Stimulated activated CD8-positive, alpha-beta memory T cell treated with anti-CD3 and anti-CD28 coated beads, Interleukin-7, amount 100 ng/mL, for 4 hours (primary cell): ENCODE results near the gene KIF6.
"Not testable (repeated sequence)": the region's sequence is repeated elsewhere in the genome, so short reads cannot be mapped to it uniquely, and the experiment has no call there.

Source experiments
- DNase-seq, 2 donors: peaks; one replicate each; pipeline ENCODE4 v3.0.0-alpha.2; 2020; ENCODE audit warnings: low read depth in 2 of 2

The KIF6 gene

DNA sequence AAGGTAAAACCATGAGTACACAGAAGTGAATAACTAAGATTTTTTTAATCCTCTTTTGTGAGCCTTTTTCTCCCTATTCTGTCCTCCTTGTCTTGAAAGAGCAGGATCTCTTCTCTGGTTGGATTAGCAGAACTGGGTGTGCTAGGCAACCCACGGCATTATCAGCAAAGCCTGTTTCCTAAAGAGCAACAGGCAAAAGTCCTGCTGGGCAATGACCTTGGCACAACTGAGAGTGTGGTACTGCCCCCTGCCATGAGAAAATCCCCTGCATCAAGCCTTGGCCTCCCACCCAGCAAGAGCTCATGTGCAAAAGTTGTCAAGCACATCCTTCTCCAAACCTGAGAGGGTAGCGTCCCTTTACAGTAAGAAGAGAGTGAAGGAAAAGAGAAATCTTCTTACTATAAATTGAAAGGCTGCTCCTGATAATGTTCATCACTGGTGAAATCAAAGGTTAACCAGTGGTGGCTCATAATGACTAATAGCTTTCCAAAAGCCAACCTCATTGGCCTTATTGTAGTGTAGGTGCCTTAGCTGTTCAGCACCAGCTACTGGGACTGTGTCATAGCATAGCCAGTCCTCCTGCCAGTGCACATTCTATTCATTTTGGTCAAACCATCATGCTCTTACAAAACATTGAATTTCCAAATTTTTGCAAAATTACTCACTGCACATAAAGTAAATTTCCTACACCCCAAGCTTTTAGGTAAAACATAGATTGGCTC is 17.1 kb downstream of the KIF6 start:
- no peak for DNase-seq

DNA sequence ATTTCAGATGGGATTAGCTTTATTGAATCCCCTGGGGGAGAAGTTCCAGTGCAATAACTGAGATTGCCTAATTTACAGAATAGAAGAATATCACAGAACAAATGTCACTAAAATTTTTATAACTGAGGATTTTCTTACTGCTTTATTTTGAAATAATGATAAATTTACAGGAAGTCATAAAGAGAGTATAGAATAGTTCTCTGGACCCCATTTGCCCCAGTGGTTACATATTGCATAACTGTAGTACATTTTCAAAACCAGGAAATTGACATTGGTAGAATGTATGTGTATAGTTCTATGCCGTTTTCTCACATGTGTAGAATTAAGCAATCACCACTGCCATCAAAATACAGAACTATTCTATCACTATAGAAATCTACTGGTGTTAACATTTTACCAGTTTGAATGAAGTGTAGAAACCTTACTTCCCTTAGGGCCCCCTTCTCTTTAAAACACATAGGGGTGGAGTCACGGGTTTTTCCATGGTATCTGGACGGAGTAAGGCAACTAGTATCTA is 18.3 kb downstream of the KIF6 start:
- no peak for DNase-seq

DNA sequence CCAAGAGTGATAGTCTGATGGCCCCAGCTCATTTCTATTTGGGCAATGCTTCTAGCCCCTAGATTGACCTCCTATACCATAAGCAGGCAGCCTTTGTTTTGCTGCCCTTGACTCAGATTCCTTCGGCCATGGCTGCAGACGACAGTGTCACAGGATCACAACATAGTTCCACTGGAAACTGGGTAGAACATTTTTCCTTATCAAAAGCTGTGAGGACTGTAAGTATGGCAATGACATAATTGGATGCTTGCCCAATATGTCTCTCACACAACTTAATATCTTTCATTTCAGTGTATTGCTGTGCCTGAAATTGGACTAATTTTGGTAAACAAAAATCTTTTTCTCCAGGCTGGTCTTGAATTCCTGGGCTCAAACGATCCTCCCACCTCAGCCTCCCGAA is 22.9 kb downstream of the KIF6 start:
- DNase-seq, result no peak

GRCh38 chr6:39700362-39700761 is 24.8 kb downstream of the KIF6 start:
- no peak for DNase-seq

GRCh38 chr6:39698789-39699188 is 26.4 kb downstream of the KIF6 start:
- DNase-seq, result no peak

DNA sequence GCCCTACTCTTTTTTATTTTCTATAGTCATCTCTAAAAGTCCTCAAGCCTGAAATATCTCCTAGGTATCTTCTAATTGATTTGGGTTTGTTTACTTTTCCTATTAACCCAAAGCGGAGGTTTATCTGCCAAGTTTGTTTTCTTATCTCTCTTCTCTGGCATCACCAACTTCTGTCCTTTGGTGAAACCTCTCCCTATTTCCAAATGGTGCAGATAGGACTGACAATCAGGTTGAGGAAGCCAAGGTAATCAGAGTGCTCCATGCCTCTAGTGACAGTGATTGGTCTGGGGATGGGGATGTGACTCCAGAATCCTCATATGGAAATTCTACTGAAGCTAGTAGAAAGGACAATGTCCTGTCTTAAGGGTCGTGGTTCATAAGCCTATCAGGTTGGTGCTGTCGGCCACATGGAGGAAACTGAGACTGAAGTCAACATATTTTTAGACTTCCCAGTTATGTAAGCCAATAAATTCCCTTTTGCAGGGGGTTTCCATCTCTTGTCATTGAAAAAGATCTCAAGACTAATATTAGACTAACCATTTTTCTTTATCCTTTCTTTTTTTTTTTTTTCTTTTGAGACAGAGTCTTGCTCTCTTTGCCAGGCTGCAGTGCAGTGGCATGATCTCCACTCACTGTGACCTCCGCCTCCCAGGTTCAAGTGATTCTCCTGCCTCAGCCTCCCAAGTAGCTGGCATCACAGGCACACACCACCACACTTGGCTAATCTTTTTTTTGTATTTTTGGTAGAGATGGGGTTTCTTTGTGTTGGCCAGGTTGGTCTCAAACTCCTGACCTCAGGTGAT is 28.0 kb downstream of the KIF6 start:
- DNase-seq, result no peak

DNA sequence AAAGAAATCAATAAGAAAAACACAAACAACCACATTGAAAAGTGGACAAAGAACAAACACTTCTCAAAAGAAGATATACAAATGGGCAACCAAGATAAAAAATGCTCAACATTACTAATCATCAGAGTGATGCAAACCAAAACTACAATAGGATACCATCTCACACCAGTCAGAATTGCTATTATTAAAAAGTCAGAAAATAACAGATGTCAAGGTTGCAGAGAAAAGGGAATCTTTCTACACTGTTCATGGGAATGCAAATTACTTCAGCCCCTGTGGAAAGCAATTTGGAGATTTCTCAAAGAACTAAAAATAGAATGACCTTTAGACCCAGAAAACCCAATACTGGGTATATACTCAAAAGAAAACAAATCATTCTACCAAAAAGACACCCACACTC is 29.8 kb downstream of the KIF6 start:
- DNase-seq, result no peak

- no peak for DNase-seq
These were observed 32.0 kb downstream of the KIF6 start for GRCh38 chr6:39693206-39693605.

GRCh38 chr6:39688494-39688893 is 36.7 kb downstream of the KIF6 start:
- no peak for DNase-seq

DNA sequence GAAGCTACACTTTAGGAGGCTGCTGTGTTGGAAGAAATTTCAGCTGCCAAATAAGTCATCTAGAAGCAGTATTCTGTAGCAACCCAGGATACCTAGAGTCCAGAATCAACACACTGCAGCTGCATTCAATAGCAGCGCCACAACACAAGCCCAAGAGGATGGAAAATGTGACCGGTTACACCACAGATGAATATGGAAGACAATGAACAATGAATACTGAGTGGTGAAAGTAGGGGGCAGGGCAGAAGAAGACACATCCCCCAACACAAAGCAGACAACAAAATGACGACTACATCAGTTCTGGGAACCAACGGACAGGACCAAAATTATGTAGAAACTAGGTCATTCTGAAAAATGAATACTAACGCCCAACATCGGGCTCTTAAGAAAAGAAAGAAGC is 38.2 kb downstream of the KIF6 start:
- no peak for DNase-seq

DNA sequence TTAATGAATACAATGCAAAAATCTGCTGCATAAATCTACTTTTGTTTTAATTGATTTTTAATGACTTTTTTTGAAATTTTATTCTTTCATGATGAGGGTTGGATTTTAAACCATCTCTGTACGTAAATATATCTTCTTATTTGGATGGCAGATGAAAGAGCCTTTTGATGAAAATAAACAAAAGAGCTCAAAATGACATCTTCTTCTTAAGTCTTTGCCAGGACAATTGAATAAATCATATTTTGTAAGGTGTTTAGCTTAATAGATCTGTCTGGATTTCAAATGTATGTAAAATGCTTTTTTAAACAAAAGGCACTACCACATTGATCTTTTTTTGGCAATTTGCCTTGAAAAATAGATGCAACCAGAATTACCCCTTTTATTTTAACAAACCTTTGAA is 39.3 kb downstream of the KIF6 start:
- DNase-seq, result no peak

DNA sequence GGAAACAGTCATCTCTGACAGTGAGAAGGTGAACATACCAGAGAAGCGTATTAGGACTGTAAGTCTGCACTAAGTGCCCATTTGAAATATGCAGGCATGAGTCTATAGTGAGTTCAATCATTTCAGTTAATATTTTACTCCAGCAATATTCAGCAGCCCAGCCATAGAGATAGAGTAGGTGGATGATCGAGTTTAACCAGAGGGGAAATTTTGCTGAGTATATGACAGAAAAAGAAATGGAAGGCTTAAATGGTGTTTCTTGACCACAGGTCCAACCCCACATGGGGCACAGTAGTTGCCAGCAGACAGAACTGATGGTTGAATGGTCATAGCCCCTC is 39.8 kb downstream of the KIF6 start:
- no peak for DNase-seq

- no peak for DNase-seq
These were observed 40.3 kb downstream of the KIF6 start for GRCh38 chr6:39684790-39685488.

- no peak for DNase-seq
These were observed 43.5 kb downstream of the KIF6 start for GRCh38 chr6:39681674-39682121.

GRCh38 chr6:39678914-39679313 is 46.3 kb downstream of the KIF6 start:
- DNase-seq, result no peak

DNA sequence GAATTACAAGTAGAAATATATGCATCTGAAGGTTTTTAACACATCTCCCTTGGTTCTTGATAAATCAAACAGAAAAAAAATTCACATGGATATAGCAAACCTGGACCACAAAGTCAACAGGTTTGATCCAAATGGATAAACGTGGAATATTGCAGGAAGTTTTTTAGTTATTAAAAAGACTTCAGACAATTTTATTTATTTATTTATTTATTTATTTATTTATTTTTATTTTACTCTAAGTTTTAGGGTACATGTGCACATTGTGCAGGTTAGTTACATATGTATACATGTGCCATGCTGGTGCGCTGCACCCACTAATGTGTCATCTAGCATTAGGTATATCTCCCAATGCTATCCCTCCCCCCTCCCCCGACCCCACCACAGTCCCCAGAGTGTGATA is 47.9 kb downstream of the KIF6 start:
- DNase-seq, result not testable (repeated sequence)

GRCh38 chr6:39670519-39670918 is 54.7 kb downstream of the KIF6 start:
- DNase-seq, result no peak

- no peak for DNase-seq
These were observed 55.2 kb downstream of the KIF6 start for GRCh38 chr6:39669973-39670342.

DNA sequence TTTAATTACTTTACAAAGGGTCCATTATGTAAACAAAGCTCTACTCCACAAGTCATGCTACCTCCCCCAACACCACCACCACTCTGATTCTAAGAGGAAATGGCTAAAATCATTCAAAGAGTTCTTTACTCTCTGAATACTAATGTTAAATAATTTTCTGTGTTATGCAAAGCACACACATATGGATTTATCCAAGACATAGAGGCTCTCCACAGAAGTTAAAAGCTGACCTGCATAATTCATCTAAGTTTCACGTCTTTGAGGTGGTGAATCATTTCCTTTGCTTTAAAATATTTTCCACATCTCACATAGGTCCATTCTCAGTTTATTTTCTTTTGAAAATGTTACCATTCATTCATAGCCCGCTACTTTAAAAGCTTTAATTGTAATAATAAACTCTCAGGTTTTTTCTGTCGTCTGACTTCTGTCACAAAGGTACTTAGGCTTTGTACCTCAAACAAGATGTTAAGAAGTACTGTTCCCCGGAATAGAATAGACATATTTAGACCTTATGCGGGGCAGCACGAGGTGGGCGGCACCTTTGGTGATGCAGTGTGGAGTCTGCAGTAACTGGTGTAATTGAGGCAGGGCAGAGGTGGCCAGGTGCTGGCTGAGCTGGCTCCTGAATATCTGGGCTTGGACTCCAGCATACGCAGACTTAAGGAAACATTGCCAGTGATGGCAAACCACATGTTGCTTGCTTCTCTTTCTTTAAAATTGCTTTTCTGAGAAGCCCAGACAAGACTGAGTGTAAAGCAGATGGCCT is 55.8 kb downstream of the KIF6 start:
- no peak for DNase-seq

DNA sequence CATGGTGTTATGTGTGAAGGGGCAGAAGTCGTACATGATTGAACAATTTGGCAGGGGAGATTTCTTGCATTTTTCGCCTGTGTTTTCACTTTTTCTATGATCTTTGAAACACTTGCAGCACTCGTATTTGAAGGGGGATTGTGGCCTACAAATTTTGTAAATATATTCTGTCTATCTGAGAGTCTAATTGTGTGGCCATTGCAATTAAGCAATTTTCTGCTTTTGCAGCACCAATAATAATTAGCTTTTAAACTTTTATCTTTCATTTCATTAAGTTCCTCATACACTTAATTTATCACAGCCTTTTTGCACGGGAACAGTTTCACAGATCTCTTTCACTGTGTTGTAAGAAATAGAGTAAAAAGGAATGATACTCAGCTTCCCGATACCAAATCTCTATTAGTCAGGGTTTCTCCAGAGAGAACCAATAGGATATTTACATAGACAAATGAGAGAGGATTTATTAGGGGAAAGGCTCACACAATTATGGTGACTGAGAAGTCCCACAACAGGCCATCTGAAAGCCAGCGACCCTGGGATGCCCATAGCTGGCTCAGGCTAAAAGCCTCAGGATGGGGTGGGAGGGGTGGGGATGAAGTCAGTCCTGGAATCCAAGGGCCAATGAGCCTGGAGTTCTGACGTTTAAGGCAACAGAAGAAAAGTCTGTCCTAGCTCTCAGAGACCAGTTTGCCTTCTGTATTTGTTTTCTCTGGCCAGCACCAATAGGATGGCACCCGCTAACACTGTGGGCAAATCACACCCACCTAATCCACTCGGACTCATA is 58.3 kb downstream of the KIF6 start:
- DNase-seq, result no peak

DNA sequence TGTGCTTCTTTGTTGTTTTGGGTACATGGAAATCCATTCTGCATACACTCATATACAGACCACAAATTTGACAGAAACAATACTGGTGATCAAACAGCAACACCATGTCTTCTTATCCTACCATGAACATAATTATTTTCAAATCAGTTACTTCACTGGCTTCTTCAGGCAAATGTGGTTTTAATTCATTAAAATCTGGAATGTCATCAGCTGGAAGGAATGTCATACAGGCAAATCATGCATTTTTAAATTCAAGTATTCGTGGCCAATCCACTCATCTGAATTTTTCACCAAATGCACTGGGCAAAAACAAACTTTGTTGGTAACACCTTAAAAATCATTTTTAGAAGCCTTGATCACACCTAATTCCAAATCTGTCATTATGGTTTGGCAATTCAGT is 59.3 kb downstream of the KIF6 start:
- DNase-seq, result no peak
